ENCODE data around the gene H6PD.

The H6PD gene

DNA sequence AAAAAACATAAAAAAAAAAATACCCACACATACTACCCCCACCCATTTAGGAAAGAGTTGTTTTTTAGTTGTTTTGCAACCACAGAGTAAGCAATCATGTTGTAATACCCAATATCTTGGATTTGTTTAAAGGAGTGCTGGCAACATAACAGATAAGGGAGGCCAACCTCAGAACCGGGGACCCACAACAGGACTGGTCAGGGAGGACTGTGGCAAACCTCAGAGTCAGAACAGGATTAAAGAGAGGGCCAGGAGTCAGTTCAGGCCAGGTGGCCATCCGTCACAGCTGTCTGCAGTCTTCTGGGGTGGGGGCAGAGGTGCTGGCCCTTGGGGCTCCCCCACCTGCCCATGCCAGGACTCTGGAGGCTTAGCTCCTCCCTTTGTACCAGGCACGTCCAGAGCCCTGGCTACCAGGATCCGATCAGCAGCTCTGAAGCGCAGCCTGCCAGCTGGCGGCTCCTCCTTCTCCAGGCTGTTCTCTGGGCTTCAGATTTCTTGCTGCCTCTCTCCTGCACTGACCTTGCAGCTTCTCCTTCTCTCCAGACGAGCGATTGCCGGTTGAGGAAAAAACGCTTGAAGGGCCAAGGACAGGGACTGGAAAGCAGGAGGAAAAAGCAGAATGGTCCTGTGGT lies 7.9 kb downstream of the H6PD start:
- Histone ChIP-seq H3K27me3 (ENCODE audit: insufficient read depth, low read depth) (no peaks in the 10 kb centered on the region), H4K20me1 (ENCODE audit: insufficient read depth) (no peaks in the 10 kb centered on the region), H3K4me2 (no peak overlapping the region), H3K36me3 (ENCODE audit: insufficient read depth) (no peaks in the 10 kb centered on the region), H3K9ac (no peak overlapping the region), H3K79me2 (ENCODE audit: insufficient read depth, low read depth) (no peaks in the 10 kb centered on the region), H2AFZ (ENCODE audit: low read depth) (no peak overlapping the region), H3K4me3 (IDR thresholded peaks at IDR 0.05; ENCODE audit: insufficient read depth, low read depth, low read length) (no peak overlapping the region), H3K27ac (no peak overlapping the region), H3K4me1 (ENCODE audit: low read depth, poor library complexity, severe bottlenecking) (peaks cover 40% of the 10 kb centered on the region)
- TF ChIP-seq, protein P1, sequence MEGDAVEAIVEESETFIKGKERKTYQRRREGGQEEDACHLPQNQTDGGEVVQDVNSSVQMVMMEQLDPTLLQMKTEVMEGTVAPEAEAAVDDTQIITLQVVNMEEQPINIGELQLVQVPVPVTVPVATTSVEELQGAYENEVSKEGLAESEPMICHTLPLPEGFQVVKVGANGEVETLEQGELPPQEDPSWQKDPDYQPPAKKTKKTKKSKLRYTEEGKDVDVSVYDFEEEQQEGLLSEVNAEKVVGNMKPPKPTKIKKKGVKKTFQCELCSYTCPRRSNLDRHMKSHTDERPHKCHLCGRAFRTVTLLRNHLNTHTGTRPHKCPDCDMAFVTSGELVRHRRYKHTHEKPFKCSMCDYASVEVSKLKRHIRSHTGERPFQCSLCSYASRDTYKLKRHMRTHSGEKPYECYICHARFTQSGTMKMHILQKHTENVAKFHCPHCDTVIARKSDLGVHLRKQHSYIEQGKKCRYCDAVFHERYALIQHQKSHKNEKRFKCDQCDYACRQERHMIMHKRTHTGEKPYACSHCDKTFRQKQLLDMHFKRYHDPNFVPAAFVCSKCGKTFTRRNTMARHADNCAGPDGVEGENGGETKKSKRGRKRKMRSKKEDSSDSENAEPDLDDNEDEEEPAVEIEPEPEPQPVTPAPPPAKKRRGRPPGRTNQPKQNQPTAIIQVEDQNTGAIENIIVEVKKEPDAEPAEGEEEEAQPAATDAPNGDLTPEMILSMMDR (conservative IDR thresholded peaks at IDR 0.05; ENCODE audit: low read depth, low read length), result no peak

DNA sequence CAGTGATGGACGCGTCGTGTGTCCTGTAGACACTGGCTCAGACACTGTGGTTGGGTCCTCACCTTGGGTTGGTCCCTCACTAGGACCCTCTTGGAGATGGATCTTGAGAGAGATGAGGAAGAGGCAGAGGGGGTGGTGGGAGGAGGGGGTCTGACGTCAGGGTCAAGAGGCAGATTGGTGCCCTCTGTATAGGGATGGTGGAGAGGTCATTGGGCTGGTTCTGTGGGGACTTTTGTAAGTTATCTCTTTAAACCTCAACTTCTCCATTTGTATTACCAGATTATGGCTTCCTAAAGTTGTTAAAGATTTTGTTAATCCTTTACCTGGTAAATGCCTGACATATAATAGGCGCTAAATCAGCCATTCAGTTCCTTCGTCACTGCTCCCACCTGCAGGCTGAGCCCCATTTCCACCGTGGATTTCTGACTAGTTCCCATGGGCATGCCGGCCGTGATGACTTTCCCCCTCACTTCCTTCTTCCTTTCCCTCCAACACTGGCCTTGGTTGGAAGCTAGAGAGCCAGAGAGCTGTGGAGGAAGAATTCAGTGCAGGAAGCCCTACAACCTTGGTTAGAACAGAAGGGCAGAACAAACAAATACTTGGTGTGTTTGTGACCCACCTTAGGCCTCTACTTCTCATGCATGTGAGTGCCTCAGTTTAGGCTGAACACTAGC lies 8.6 kb downstream of the H6PD start:
- TF ChIP-seq, protein P1 (conservative IDR thresholded peaks at IDR 0.05; ENCODE audit: low read depth, low read length), result no peak
- Histone ChIP-seq H2AFZ (ENCODE audit: low read depth) (no peak overlapping the region), H3K4me1 (ENCODE audit: low read depth, poor library complexity, severe bottlenecking) (peaks cover 33% of the 10 kb centered on the region), H3K9ac (no peak overlapping the region), H3K79me2 (ENCODE audit: insufficient read depth, low read depth) (no peaks in the 10 kb centered on the region), H3K27ac (no peak overlapping the region), H3K27me3 (ENCODE audit: insufficient read depth, low read depth) (no peaks in the 10 kb centered on the region), H4K20me1 (ENCODE audit: insufficient read depth) (no peaks in the 10 kb centered on the region), H3K36me3 (ENCODE audit: insufficient read depth) (no peaks in the 10 kb centered on the region), H3K4me2 (no peak overlapping the region), H3K4me3 (IDR thresholded peaks at IDR 0.05; ENCODE audit: insufficient read depth, low read depth, low read length) (no peak overlapping the region)

DNA sequence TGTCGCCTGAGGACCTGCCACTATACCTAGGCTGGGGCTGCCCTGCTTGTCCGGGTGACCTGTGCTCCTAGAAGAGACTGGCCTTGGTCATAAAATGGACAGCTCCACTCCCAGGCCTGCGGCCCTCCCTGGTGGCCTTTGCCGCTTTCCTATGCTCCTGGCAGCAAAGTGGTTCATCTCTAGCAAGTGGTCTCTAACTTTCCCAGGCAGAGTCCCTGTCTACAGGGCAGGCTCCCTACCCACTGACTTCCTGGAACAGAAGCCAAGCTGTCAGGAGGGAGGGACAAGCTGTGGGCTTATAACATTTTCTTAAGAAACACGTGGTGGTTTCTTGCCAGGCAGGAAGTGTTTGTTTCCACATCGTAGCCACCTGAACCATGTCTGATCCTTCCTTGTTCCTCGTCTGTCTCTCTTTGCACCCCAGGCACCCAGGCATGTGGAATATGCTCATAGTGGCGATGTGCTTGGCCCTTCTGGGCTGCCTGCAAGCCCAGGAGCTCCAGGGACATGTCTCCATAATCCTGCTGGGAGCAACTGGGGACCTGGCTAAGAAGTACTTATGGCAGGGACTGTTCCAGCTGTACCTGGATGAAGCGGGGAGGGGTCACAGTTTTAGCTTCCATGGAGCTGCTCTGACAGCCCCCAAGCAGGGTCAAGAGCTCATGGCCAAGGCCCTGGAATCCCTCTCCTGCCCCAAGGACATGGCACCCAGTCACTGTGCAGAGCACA lies 10.1 kb downstream of the H6PD start:
- Histone ChIP-seq H4K20me1 (ENCODE audit: insufficient read depth) (no peaks in the 10 kb centered on the region), H3K4me1 (ENCODE audit: low read depth, poor library complexity, severe bottlenecking) (peaks cover 18% of the 10 kb centered on the region), H3K4me3 (IDR thresholded peaks at IDR 0.05; ENCODE audit: insufficient read depth, low read depth, low read length) (no peak overlapping the region), H2AFZ (ENCODE audit: low read depth) (no peak overlapping the region), H3K36me3 (ENCODE audit: insufficient read depth) (no peaks in the 10 kb centered on the region), H3K4me2 (no peak overlapping the region), H3K27me3 (ENCODE audit: insufficient read depth, low read depth) (no peaks in the 10 kb centered on the region), H3K79me2 (ENCODE audit: insufficient read depth, low read depth) (no peaks in the 10 kb centered on the region), H3K9ac (no peak overlapping the region), H3K27ac (no peak overlapping the region)
- TF ChIP-seq, protein P1 (conservative IDR thresholded peaks at IDR 0.05; ENCODE audit: low read depth, low read length), result no peak

DNA sequence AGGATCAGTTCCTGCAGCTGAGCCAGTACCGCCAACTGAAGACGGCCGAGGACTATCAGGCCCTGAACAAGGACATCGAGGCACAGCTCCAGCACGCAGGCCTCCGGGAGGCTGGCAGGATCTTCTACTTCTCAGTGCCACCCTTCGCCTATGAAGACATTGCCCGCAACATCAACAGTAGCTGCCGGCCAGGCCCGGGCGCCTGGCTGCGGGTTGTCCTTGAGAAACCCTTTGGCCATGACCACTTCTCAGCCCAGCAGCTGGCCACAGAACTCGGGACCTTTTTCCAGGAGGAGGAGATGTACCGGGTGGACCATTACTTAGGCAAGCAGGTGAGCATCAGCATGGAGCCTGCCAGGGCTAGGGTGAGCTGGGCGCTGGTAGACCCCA lies 10.7 kb downstream of the H6PD start:
- Histone ChIP-seq H2AFZ (ENCODE audit: low read depth) (no peak overlapping the region), H4K20me1 (ENCODE audit: insufficient read depth) (no peaks in the 10 kb centered on the region), H3K4me3 (IDR thresholded peaks at IDR 0.05; ENCODE audit: insufficient read depth, low read depth, low read length) (no peak overlapping the region), H3K36me3 (ENCODE audit: insufficient read depth) (no peaks in the 10 kb centered on the region), H3K9ac (no peak overlapping the region), H3K4me2 (no peak overlapping the region), H3K4me1 (ENCODE audit: low read depth, poor library complexity, severe bottlenecking) (peaks cover 13% of the 10 kb centered on the region), H3K79me2 (ENCODE audit: insufficient read depth, low read depth) (no peaks in the 10 kb centered on the region), H3K27me3 (ENCODE audit: insufficient read depth, low read depth) (no peaks in the 10 kb centered on the region), H3K27ac (no peak overlapping the region)
- TF ChIP-seq, protein P1 (conservative IDR thresholded peaks at IDR 0.05; ENCODE audit: low read depth, low read length), result no peak
